GM19240 (cell line): ENCODE measurements around the gene PCMT1.
"Not testable (repeated sequence)": the region's sequence is repeated elsewhere in the genome, so short reads cannot be mapped to it uniquely, and the experiment has no call there.

Experiments used
- DNase-seq: peaks from one replicate; pipeline ENCODE4 v3.0.0; 2011; ENCODE audit warnings: low spot score; ENCODE audit not compliant: insufficient read length

PCMT1 gene

GRCh38 chr6:149750136-149750609 lies 632 bp downstream of the PCMT1 start:
- DNase-seq: peak; percentile 6

GRCh38 chr6:149751239-149751638 lies 1.7 kb downstream of the PCMT1 start:
- no peak for DNase-seq

- DNase-seq: not testable (repeated sequence)
Measured at GRCh38 chr6:149751920-149752319, 2.4 kb downstream of the PCMT1 start.

DNA sequence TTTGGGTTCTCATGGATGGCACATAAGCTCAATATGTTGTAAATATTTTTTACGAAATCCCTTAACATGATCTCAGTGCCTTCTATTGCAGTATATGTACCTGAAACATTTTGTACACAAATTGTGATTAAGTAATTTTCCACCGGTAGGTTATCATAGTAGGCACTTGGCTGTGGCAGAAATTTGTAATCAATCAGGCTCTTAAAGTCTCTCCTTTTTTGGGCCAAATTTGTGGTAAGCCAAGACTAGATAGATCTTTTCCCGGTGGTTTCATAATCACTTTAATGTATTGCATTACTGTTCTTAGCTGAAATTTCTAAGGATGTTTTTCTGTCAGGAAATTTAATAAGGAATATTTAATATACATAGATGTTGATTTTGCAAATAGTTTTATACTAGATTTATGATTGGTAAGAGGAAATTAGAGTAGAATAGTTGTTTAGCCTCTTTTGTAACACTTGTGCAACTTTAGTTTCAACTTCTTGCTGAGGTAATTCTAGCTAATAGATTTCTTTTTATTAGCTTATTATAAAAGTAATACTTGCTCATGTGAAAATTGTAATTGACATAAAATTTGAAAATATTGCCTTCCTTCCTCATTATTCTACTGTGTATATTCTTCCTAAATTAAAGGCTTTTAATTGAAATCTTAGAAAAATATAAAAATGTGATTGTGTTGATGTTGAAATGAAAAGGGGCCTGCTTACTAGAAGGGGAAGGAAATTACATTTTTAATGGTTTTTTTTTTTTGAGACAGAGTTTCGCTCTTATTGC lies 3.2 kb downstream of the PCMT1 start:
- DNase-seq: no peak

- not testable (repeated sequence) for DNase-seq
Measured at GRCh38 chr6:149753374-149753637, 3.8 kb downstream of the PCMT1 start.

DNA sequence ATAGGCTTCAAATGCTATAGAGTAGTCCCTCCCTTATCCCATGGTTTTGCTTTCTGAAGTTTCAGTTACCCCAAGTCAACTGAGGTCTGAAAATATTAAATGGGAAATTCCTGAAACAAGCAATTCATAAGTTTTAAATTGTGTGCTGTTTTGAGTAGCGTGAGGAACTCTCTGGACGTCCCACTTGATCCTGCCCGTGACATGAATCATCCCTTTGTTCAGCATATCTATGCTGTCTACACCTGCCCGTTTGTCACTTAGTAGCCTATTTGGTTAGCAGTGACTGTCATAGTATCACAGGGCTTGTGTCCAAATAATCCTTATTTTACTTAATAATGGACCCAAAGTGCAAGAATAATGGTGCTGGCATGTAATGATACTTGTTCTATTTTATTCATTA lies 5.0 kb downstream of the PCMT1 start:
- no peak for DNase-seq

GRCh38 chr6:149755300-149756260 lies 6.0 kb downstream of the PCMT1 start:
- DNase-seq: no peak

DNA sequence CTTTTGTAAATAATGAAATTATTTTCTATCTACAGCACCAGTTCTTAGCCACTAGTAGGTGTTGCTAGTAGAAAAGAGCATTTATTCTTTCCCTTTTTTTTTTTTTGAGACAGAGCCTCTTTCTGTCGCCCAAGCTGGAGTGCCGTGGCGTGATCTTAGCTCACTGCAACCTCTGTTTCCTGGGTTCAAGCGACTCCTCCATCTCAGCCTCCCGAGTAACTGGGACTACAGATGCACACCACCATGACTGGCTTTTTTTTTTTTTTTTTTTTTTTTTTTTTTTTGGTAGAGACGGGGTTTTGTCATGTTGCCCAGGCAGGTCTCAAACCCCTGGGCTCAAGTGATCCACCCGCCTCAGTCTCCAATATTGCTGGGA lies 6.7 kb downstream of the PCMT1 start:
- DNase-seq: no peak

DNA sequence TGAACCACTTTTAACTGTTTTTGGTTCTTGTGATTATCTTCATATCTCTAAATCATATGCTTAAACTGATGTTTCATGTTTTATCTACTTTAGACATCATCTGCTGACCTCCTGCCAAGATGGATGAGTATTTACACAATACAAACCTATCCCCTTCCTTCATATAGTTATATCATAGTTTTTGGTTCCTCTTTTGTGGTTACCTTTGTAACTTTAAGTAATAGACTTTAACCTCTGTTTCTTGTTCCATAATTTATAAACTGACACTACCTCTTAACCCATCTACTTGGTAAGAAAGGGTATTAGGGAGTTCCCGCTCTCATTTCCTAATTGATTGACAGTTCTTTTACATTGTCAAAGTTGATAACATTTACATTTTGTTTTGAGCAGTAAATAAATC lies 11.9 kb downstream of the PCMT1 start:
- DNase-seq: no peak

DNA sequence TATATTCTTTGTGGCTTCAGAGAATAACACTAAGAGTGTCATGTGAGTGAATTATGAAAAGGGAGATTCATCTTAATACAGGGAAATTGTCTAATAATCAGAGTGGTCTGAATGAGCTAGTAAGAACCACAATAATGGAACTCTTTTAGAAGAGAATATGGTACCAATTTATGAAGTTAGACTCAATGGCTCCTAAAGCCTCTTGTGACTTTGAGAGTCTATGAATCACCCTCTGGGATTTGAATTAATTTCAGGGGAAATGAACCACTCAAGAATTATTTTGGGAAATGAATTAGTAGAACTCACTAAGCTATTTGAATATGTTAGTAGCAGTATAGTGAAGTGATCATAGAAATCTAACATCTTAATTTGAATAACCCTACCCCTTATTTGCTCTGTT lies 14.3 kb downstream of the PCMT1 start:
- DNase-seq: no peak

DNA sequence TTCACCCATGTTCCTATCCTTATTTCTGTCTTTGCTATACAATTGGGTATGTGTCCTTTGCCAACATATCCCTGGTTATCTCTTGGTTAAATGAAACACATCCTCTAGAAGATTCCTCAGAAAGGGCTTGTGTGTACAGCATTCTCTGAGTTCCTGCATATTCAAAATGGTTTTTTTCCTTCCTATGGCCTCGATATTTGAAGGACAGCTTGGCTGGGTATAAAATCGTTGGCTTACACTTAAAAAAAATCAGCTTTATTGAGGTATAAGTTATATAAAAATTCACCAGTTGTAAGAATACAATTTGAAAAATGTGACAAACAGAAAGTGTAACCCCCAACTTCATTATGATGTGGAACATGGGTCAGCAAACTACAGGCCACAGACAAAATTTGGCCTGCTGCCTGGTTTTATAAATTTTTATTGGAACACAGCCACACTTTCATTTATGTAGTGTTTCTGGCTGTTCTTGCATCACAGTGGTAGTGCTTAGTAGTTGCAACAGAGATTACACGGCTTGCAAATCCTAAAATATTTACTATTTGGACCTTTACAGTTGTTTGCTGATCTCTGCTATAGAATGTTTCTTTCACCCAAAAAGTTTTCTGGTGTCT lies 16.7 kb downstream of the PCMT1 start:
- DNase-seq: no peak

GRCh38 chr6:149769676-149770075 lies 20.1 kb downstream of the PCMT1 start:
- no peak for DNase-seq

DNA sequence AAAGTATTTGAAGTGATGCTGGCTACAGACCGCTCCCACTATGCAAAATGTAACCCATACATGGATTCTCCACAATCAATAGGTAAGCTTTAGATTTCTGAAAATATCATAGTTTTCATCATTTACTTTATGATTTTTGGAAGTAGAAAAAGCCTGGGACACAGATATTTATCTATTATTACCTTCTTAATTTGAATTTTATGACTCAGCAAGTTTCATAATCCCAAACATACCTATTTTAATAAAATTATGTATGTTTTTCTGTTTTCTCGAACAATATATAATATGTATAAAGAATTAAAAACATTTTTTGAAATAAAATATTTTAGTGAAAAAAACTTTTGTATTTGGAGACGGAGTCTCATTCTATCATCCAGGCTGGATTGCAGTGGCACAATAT lies 21.6 kb downstream of the PCMT1 start:
- DNase-seq: no peak

DNA sequence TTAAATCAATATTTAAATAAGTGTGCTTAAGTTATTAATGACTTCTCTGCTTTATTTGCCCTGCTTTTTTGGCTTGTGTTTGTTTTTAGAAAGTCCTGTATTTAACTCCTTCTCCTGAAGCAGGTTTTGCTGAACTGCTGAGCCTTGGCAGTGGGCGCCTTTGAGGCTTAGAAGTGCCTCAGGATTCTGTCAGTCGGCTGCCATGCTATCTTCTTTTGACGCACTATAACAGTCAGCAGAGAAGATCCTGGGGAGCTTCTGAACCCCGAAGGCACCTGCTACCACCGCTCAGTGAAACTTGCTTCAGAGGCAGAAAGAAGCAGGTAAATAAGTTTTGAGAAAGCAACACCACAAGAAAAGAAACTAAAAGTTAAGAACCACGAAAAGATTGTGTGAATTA lies 22.4 kb downstream of the PCMT1 start:
- no peak for DNase-seq

DNA sequence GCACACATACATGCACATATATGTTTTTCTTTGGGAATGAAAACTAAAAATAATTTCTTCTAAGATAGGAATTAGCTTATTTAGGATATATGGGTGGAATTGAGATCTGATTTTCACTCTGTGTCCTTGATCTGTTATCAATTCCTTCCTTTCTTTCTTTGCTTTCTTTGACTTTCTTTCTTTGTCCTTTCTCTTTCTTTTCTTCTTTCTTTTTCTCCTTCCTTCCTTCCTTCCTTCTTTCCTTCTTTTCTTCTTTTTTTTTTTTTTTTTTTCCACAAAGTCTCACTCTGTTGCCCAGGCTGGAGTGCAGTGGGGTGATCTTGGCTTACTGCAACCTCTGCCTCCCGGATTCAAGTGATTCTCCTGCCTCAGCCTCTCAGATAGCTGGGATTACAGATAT lies 28.1 kb downstream of the PCMT1 start:
- no peak for DNase-seq

GRCh38 chr6:149779644-149779963 lies 30.1 kb downstream of the PCMT1 start:
- DNase-seq: no peak

GRCh38 chr6:149781715-149782114 lies 32.2 kb downstream of the PCMT1 start:
- DNase-seq: no peak

DNA sequence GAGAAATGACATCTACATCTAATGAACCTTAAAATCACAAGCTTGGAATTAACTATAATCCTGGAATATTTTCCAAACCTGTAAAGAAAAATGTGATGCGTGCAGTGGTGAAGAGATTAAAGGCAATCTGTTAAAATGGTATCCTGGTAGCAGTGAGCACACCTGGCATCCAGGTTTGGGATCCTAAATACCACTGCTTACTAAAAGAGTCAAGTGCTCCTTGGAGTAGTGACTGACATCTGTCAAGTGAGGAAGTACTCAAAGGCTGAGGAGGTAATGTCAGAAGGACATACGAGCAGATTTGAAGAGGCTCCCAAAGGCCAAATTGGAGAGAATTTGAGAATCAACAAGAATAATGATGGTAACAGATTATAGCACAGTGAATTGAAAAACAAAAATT lies 32.8 kb downstream of the PCMT1 start:
- no peak for DNase-seq

GRCh38 chr6:149783551-149783950 lies 34.0 kb downstream of the PCMT1 start:
- DNase-seq: no peak

DNA sequence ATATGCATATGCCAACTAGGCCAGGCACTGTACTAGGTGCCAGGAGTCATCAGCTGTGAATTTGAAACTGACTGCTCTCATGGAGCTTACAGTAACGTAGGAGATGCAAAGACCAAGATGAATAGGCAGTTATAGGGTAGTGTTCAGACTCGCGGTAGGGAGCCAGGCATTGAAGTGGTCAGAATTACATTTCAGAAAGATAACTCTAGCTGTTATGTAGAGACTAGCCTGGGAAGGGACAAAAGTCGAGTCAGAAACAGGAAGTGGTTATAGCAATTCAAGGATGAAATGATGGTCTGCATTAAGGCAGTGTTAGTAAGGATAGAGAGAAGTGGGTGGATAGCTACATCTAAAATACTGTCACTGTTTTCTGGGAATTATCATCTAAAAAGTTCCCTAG lies 56.6 kb downstream of the PCMT1 start:
- no peak for DNase-seq

DNA sequence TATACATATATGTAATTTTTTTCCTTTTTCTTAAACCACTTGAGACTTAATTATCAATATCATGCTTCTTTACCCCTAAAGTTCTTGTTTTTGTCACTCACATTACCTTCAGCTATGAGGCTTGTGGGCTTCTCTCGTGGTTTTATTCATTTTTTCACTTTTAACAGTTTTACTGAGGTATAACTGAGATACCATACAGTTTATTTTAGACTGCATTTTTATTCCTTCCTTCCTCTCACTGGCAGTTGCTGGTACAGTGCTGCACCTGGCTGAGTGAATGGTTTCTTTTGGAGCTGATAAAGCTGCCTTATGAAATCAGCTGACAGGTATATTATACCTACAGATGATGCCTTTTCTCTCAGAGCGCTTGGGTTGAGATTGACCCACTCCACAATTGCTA lies 60.3 kb downstream of the PCMT1 start:
- no peak for DNase-seq

DNA sequence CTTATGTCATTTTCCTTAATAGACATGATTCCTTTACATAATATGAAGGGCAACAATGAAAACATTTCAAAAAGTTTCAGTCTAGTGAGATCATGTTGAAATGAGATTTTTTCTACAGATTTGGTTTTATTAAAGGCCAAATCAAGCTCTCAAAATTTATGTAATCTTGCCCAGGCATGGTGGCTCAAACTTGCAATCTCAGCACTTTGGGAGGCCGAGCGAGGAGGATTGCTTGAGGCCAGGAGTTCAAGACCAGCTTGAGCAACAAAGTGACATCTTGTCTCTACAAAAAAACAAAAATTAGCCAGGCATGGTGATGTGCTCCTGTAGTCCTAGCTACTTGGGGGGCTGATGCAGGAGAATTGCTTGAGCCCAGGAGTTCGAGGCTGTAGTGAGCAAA lies 63.8 kb downstream of the PCMT1 start:
- no peak for DNase-seq
